ENCODE measurements around the gene LAIR1. TPM values are rescaled to one million over a fixed set of nuclear protein-coding genes. Genes with fewer than 3 reads are reported as not detected.

The LAIR1 gene
- total RNA-seq, 2 donors from 2014 or later = 31.2 to 64.7 TPM

DNA sequence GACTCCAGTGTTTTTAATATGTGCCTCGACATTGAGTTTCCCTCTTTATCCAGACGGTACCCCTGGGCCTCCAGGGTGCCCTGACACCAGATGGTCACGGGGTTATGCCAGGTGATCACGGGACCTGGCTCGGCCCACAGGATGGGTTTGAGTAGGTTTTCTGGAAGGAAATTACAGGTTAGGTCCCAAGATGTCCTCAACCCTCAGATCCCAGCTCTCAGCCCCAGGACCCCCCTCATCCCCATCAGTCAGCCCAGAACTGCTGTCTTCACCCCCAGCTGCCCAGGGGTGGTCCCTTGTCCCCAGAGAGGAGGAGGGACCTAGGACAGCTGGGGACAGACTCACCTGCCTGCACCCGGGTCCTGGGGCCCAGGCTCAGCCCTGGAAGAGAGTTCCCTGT lies 26.2 kb downstream of the LAIR1 start:
- Histone ChIP-seq H3K27me3 (replicated peaks; ENCODE audit: insufficient read depth) (no peaks in the 10 kb centered on the region), H3K36me3 (no peaks in the 10 kb centered on the region), H3K4me3 (no peak overlapping the region), H3K4me1 (ENCODE audit: control insufficient read depth in 1 of 2, low read depth in 2 of 2) (no peaks in the 10 kb centered on the region), H3K9me3 (no peaks in the 10 kb centered on the region), H3K27ac (no peak overlapping the region)
- ATAC-seq (ENCODE audit: insufficient number of reproducible peaks, low FRiP score, low read depth) = no peak
- TF ChIP-seq, protein P1, sequence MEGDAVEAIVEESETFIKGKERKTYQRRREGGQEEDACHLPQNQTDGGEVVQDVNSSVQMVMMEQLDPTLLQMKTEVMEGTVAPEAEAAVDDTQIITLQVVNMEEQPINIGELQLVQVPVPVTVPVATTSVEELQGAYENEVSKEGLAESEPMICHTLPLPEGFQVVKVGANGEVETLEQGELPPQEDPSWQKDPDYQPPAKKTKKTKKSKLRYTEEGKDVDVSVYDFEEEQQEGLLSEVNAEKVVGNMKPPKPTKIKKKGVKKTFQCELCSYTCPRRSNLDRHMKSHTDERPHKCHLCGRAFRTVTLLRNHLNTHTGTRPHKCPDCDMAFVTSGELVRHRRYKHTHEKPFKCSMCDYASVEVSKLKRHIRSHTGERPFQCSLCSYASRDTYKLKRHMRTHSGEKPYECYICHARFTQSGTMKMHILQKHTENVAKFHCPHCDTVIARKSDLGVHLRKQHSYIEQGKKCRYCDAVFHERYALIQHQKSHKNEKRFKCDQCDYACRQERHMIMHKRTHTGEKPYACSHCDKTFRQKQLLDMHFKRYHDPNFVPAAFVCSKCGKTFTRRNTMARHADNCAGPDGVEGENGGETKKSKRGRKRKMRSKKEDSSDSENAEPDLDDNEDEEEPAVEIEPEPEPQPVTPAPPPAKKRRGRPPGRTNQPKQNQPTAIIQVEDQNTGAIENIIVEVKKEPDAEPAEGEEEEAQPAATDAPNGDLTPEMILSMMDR (IDR thresholded peaks at IDR 0.05) = no peak
- no peak for DNase-seq (ENCODE audit: low spot score)

DNA sequence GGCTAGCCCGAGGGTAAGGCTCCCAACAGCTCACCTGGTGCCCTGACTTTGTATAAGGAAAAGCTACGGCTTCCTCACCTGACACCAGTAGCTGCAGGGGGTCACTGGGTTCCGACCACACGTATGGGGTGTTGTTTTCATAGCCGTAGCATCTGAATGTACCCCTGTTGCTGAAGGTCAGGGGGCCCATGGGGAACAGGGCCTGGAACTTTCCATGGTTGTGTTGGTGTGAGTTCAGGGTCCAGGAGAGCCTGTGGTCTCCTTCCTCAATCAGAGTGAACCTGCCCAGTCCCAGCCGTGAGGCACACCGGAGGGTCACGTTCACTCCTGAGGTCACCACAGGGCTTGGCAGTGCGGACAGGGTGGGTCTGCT lies 26.9 kb downstream of the LAIR1 start:
- Histone ChIP-seq H3K4me3 (no peak overlapping the region), H3K9me3 (no peaks in the 10 kb centered on the region), H3K27ac (no peak overlapping the region), H3K36me3 (no peaks in the 10 kb centered on the region), H3K27me3 (replicated peaks; ENCODE audit: insufficient read depth) (no peaks in the 10 kb centered on the region), H3K4me1 (ENCODE audit: control insufficient read depth in 1 of 2, low read depth in 2 of 2) (no peaks in the 10 kb centered on the region)
- ATAC-seq (ENCODE audit: insufficient number of reproducible peaks, low FRiP score, low read depth) = no peak
- no peak for DNase-seq (ENCODE audit: low spot score)
- TF ChIP-seq, protein P1 (IDR thresholded peaks at IDR 0.05) = no peak

DNA sequence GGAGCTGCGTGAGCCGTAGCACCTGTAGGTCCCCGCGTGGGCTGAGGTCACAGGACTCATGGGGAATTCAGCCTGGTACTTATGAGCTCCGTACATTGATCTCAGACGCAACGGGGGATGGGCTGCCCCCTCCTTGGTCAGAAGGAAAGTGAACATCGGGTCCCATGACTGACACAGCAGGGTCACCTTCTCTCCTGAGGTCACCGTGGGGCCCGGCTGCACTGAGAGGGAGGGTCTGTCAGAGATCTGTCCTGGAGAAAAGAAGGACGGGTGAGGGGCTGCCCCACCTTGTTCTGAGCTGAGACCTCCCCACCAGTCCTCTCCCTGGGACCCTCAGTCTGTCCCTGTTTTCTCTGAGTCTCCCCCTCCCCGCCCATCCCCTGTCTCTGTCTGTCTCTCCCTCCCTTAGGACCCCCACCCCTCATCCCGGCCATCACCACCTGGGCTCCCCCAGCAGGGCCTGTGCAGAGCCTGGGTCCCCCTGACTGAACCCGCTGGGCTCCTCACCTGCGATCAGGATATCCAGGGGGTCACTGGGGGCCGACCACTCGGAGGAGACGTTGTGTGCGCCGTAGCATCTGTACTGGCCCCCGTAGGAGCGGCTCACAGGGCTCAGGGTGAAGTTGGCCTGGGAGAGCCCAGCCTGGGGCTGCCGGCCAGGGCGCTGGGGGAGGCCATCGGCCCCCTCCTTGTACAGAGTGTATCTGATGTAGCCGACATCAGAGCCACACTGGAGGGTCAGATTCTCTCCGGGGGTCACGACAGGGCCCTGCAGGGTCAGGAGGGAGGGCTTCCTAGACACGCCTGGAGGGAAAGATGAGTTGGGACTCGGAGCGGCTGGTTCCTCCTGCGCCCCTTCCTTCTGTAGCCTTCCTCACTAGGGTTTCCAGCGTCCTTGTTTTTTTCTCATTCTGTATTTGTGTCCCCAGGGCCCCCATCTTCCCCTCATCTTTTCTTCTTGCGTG lies 27.6 kb downstream of the LAIR1 start:
- DNase-seq (ENCODE audit: low spot score) (no peak), ATAC-seq (ENCODE audit: insufficient number of reproducible peaks, low FRiP score, low read depth) (no peak)
- Histone ChIP-seq H3K27ac (no peak overlapping the region), H3K9me3 (no peaks in the 10 kb centered on the region), H3K27me3 (replicated peaks; ENCODE audit: insufficient read depth) (no peaks in the 10 kb centered on the region), H3K4me1 (ENCODE audit: control insufficient read depth in 1 of 2, low read depth in 2 of 2) (no peaks in the 10 kb centered on the region), H3K36me3 (no peaks in the 10 kb centered on the region), H3K4me3 (no peak overlapping the region)
- TF ChIP-seq, protein P1 (IDR thresholded peaks at IDR 0.05) = no peak

DNA sequence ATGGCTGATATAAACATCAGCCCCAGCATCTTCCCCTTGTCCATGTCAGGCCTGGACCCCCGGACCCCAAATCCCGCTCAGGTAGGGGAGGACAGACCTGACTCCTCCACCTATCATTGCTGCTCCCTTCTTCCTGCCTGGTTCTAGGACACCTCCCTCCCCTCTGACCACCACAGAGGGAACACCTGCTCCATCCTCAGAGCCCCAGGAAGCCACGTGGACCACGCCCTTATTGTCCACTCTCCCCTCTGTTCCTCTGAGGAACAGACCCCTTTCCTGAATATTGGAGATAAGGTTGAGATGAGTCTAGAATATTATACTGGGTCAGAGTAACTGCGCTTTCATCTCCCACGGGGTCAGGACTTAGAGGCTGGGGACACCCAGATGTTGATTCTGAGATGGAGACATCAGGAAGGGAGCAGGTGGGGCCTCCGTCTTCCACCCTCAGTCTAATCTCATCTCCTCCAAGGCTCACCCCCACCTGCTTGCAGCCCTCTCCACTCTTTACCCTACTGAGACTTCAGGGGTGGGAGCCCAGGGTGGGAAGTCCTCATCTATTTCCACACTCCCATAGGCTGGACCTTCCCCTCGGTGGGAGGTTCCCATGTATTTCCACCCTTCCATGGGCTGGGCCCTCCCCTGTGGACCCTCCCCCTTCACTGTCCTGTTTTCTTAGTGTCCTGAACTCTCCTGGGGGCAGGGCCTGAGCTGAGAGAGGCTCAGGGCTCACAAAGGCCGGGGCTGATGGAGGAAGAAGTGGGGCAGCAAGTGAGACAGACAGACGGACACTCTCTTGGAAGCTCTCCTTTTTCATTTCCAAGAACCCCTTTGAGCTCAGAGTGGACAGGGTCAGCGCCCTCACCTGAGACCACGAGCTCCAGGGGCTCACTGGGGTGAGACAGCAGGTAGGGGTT lies 28.5 kb downstream of the LAIR1 start:
- H3K4me1 ChIP-seq (ENCODE audit: control insufficient read depth in 1 of 2, low read depth in 2 of 2) = no peaks in the 10 kb centered on the region
- H3K4me3 ChIP-seq = no peak overlapping the region
- H3K36me3 ChIP-seq = no peaks in the 10 kb centered on the region
- no peaks in the 10 kb centered on the region for H3K9me3 ChIP-seq
- H3K27ac ChIP-seq = no peak overlapping the region
- ATAC-seq (ENCODE audit: insufficient number of reproducible peaks, low FRiP score, low read depth) = no peak
- TF ChIP-seq, protein P1 (IDR thresholded peaks at IDR 0.05) = no peak
- no peak for DNase-seq (ENCODE audit: low spot score)
- H3K27me3 ChIP-seq (replicated peaks; ENCODE audit: insufficient read depth) = no peaks in the 10 kb centered on the region

DNA sequence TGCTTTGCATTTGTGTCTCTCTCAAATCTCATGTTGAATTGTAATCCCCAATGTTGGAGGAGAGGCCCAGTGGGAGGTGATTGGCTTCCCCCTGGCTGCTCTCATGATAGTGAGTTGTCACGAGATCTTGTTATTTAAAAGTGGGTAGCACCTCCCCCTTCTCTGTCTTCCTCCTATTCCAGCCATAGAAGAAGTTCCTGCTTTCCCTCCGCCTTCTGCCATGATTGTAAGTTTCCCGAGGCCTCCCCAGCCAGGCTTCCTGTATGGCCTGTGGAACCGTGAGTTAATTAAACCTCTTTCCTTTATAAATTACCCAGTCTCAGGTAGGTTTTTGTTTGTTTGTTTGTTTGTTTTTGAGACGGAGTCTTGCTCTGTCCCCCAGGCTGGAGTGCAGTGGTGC lies 29.6 kb downstream of the LAIR1 start:
- H3K27ac ChIP-seq = no peak overlapping the region
- no peaks in the 10 kb centered on the region for H3K27me3 ChIP-seq (replicated peaks; ENCODE audit: insufficient read depth)
- DNase-seq (ENCODE audit: low spot score) (no peak), ATAC-seq (ENCODE audit: insufficient number of reproducible peaks, low FRiP score, low read depth) (no peak)
- H3K4me1 ChIP-seq (ENCODE audit: control insufficient read depth in 1 of 2, low read depth in 2 of 2) = no peaks in the 10 kb centered on the region
- TF ChIP-seq, protein P1 (IDR thresholded peaks at IDR 0.05) = no peak
- no peaks in the 10 kb centered on the region for H3K36me3 ChIP-seq
- H3K9me3 ChIP-seq = no peaks in the 10 kb centered on the region
- H3K4me3 ChIP-seq = peak overlapping the region; percentile 25

All from thoracic aorta (tissue), 2 donors.